Measurements from ENCODE around the gene MATCAP1.

DNA sequence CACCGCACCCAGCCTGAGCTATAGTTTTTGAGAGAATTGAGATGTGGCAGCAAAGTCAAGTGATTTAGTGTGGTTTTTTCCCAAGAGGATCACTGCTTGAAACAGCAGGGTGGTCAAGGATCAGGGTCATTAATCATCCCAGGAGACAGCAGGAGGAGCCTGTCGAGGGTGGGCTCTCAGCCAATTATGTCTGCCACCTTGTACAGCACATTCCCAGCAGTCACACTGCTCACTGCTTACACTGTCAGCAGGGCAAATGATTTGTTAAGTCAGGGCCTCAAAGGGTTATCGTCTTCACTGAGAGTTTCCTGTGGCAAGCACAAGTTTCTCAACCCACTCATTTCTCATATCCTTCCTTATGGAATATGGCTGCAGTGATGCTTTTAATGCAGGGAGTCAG lies 46.2 kb downstream of the MATCAP1 start:
- TF ChIP-seq, protein P1, sequence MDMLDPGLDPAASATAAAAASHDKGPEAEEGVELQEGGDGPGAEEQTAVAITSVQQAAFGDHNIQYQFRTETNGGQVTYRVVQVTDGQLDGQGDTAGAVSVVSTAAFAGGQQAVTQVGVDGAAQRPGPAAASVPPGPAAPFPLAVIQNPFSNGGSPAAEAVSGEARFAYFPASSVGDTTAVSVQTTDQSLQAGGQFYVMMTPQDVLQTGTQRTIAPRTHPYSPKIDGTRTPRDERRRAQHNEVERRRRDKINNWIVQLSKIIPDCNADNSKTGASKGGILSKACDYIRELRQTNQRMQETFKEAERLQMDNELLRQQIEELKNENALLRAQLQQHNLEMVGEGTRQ (IDR thresholded peaks at IDR 0.05; ENCODE audit: low read depth, low read length): no peak
- TF ChIP-seq, protein P2, sequence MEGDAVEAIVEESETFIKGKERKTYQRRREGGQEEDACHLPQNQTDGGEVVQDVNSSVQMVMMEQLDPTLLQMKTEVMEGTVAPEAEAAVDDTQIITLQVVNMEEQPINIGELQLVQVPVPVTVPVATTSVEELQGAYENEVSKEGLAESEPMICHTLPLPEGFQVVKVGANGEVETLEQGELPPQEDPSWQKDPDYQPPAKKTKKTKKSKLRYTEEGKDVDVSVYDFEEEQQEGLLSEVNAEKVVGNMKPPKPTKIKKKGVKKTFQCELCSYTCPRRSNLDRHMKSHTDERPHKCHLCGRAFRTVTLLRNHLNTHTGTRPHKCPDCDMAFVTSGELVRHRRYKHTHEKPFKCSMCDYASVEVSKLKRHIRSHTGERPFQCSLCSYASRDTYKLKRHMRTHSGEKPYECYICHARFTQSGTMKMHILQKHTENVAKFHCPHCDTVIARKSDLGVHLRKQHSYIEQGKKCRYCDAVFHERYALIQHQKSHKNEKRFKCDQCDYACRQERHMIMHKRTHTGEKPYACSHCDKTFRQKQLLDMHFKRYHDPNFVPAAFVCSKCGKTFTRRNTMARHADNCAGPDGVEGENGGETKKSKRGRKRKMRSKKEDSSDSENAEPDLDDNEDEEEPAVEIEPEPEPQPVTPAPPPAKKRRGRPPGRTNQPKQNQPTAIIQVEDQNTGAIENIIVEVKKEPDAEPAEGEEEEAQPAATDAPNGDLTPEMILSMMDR (conservative IDR thresholded peaks at IDR 0.05; ENCODE audit: low read depth, low read length): no peak
- no peak for TF ChIP-seq MAFK (IDR thresholded peaks at IDR 0.05; ENCODE audit: low read depth, low read length)
- no peak for TF ChIP-seq CEBPB (IDR thresholded peaks at IDR 0.05; ENCODE audit: low read depth, low read length)
- no peak for TF ChIP-seq POLR2A (IDR thresholded peaks at IDR 0.05; ENCODE audit: low read depth, low read length)
- no peak for TF ChIP-seq RAD21 (IDR thresholded peaks at IDR 0.05; ENCODE audit: low read length)
- TF ChIP-seq MXI1 (IDR thresholded peaks at IDR 0.05; ENCODE audit: borderline replicate concordance, low read depth, low read length): no peak
- no peak for TF ChIP-seq NFE2L2 (IDR thresholded peaks at IDR 0.05; ENCODE audit: low read depth, low read length)
- no peak for TF ChIP-seq SMC3 (IDR thresholded peaks at IDR 0.05; ENCODE audit: low read depth, low read length)
- TF ChIP-seq BHLHE40 (IDR thresholded peaks at IDR 0.05; ENCODE audit: low read depth, low read length): no peak
- no peak for TF ChIP-seq RFX5 (IDR thresholded peaks at IDR 0.05; ENCODE audit: low read depth, low read length)
- TF ChIP-seq CHD1 (IDR thresholded peaks at IDR 0.05; ENCODE audit: low read depth, low read length): no peak

All from IMR-90 (cell line).